Activated T-cell treated with anti-CD3 and anti-CD28 coated beads, Interleukin-2, amount 50 U/mL, for 1 hour (primary cell): Measurements from ENCODE around the gene THYN1.
"Not testable (repeated sequence)": the region's sequence is repeated elsewhere in the genome, so short reads cannot be mapped to it uniquely, and the experiment has no call there.

Experiments
- DNase-seq: peaks from one replicate; pipeline ENCODE4 v3.0.0-alpha.2; 2020

THYN1 gene

GRCh38 chr11:134253188-134253993, at the start of gene THYN1, which contains the start of gene ACAD8:
TSS of gene THYN1 (minus strand) at chr11:134253352. CDS start at chr11:134252882, 470 bp downstream.
TSS of gene ACAD8 (plus strand) at chr11:134253568. CDS start at chr11:134253601, 33 bp downstream.
- DNase-seq, result peak; percentile 94

GRCh38 chr11:134294664-134295063, 41.5 kb upstream of the THYN1 start:
- DNase-seq, result no peak

GRCh38 chr11:134293119-134294113, 40.3 kb upstream of the THYN1 start:
- no peak for DNase-seq

GRCh38 chr11:134292661-134293060, 39.5 kb upstream of the THYN1 start:
- no peak for DNase-seq

- no peak for DNase-seq
Measured at GRCh38 chr11:134291196-134291595, 38.0 kb upstream of the THYN1 start.

- no peak for DNase-seq
Measured at GRCh38 chr11:134290646-134291045, 37.5 kb upstream of the THYN1 start.

GRCh38 chr11:134289789-134290188, 36.6 kb upstream of the THYN1 start:
- DNase-seq, result no peak

GRCh38 chr11:134289167-134289566, 36.0 kb upstream of the THYN1 start:
- DNase-seq, result no peak

GRCh38 chr11:134288486-134288885, 35.3 kb upstream of the THYN1 start:
- DNase-seq, result no peak

- DNase-seq, result no peak
Measured at GRCh38 chr11:134287561-134287960, 34.4 kb upstream of the THYN1 start.

GRCh38 chr11:134284349-134284748, 31.2 kb upstream of the THYN1 start:
- not testable (repeated sequence) for DNase-seq

- no peak for DNase-seq
Measured at GRCh38 chr11:134283461-134284230, 30.5 kb upstream of the THYN1 start.

GRCh38 chr11:134282121-134283045, 29.2 kb upstream of the THYN1 start:
- no peak for DNase-seq

GRCh38 chr11:134281635-134282034, 28.5 kb upstream of the THYN1 start:
- DNase-seq, result not testable (repeated sequence)

GRCh38 chr11:134278356-134278755, 25.2 kb upstream of the THYN1 start:
- no peak for DNase-seq

GRCh38 chr11:134277183-134278001, 24.2 kb upstream of the THYN1 start:
- no peak for DNase-seq

- DNase-seq, result peak; percentile 31
Measured at GRCh38 chr11:134276396-134277182, 23.4 kb upstream of the THYN1 start.

GRCh38 chr11:134275534-134276395, 22.6 kb upstream of the THYN1 start, which contains the start of gene GLB1L3:
TSS of gene GLB1L3 (plus strand) at chr11:134276379. CDS start at chr11:134276741, 362 bp downstream.
- DNase-seq, result peak; percentile 83

GRCh38 chr11:134275188-134275533, 22.0 kb upstream of the THYN1 start:
- DNase-seq, result no peak
